Fibroblast of skin of back (primary cell): ENCODE measurements around the gene IRF6.
"Not testable (repeated sequence)": the region's sequence is repeated elsewhere in the genome, so short reads cannot be mapped to it uniquely, and the experiment has no call there.

Experiments used
- DNase-seq: peaks from one replicate; pipeline ENCODE4 v3.0.0-alpha.2; 2013

Gene IRF6

GRCh38 chr1:209823143-209824041 is 17.4 kb upstream of the IRF6 start:
- peak; percentile 73 for DNase-seq

- DNase-seq, result no peak
These were observed 16.8 kb upstream of the IRF6 start for GRCh38 chr1:209822706-209823105.

- DNase-seq, result no peak
These were observed 15.0 kb upstream of the IRF6 start for GRCh38 chr1:209820986-209821385.

- no peak for DNase-seq
These were observed 13.1 kb upstream of the IRF6 start for GRCh38 chr1:209819058-209819457.

GRCh38 chr1:209817691-209818090 is 11.7 kb upstream of the IRF6 start:
- DNase-seq, result no peak

GRCh38 chr1:209816923-209817322 is 11.0 kb upstream of the IRF6 start:
- DNase-seq, result no peak

- DNase-seq, result no peak
These were observed 10.0 kb upstream of the IRF6 start for GRCh38 chr1:209815931-209816341.

- no peak for DNase-seq
These were observed 9.5 kb upstream of the IRF6 start for GRCh38 chr1:209815490-209815889.

GRCh38 chr1:209813902-209814301 is 8.0 kb upstream of the IRF6 start:
- DNase-seq, result no peak

- DNase-seq, result no peak
These were observed 4.8 kb upstream of the IRF6 start for GRCh38 chr1:209810783-209811182.

GRCh38 chr1:209809611-209810010 is 3.7 kb upstream of the IRF6 start:
- DNase-seq, result no peak

- peak; percentile 95 for DNase-seq
These were observed 2.2 kb upstream of the IRF6 start for GRCh38 chr1:209808059-209808581.

- no peak for DNase-seq
These were observed 1.6 kb upstream of the IRF6 start for GRCh38 chr1:209807509-209807908.

GRCh38 chr1:209805341-209805781 is 581 bp downstream of the IRF6 start:
- DNase-seq, result no peak

GRCh38 chr1:209803568-209803967 is 2.4 kb downstream of the IRF6 start:
- no peak for DNase-seq

GRCh38 chr1:209802780-209803152 is 3.2 kb downstream of the IRF6 start:
- no peak for DNase-seq

GRCh38 chr1:209802117-209802779 is 3.7 kb downstream of the IRF6 start:
- no peak for DNase-seq

- DNase-seq, result no peak
These were observed 4.7 kb downstream of the IRF6 start for GRCh38 chr1:209800984-209801834.

- DNase-seq, result no peak
These were observed 7.8 kb downstream of the IRF6 start for GRCh38 chr1:209797978-209798639.

GRCh38 chr1:209793711-209794110 is 12.2 kb downstream of the IRF6 start:
- not testable (repeated sequence) for DNase-seq

GRCh38 chr1:209791920-209792319 is 14.0 kb downstream of the IRF6 start:
- DNase-seq, result no peak
